ENCODE data around the gene CYBC1.

DNA sequence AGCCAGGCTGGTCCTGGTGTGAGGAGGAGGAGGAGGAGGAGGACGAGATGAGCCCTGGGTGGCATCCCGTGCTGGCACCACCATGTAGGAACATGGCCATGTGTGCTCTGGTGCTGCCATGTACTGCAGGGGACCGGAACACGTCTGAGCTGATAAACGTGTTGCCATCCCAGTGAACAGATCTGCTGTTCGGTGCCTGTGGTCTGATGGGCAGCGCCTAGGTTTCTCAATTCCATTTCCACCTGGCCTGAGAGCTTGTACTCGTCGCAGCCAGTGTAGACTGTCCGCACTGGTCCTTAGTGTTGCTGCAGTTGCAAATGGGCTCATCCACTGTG, 40.6 kb upstream of the CYBC1 start:
- TF ChIP-seq KLF10 (tag by site-specific recombination; IDR thresholded peaks at IDR 0.05) (no peak), ZNF585B (tag by site-specific recombination; IDR thresholded peaks at IDR 0.05) (no peak), CTCF (tag by site-specific recombination; IDR thresholded peaks at IDR 0.05) (no peak), TRIM28 (IDR thresholded peaks at IDR 0.05; ENCODE audit: borderline replicate concordance, low read length) (no peak), ZNF24 (tag by site-specific recombination; IDR thresholded peaks at IDR 0.05) (no peak), MYNN (tag by site-specific recombination; IDR thresholded peaks at IDR 0.05; ENCODE audit: borderline replicate concordance) (no peak), OVOL3 (tag by site-specific recombination; IDR thresholded peaks at IDR 0.05) (no peak), ZNF138 (tag by site-specific recombination; IDR thresholded peaks at IDR 0.05; ENCODE audit: borderline replicate concordance) (no peak), ZNF335 (tag by site-specific recombination; conservative IDR thresholded peaks at IDR 0.05) (no peak), ZNF707 (tag by site-specific recombination; IDR thresholded peaks at IDR 0.05) (no peak), ZNF792 (tag by site-specific recombination; IDR thresholded peaks at IDR 0.05) (no peak)
- TF ChIP-seq, protein P1, sequence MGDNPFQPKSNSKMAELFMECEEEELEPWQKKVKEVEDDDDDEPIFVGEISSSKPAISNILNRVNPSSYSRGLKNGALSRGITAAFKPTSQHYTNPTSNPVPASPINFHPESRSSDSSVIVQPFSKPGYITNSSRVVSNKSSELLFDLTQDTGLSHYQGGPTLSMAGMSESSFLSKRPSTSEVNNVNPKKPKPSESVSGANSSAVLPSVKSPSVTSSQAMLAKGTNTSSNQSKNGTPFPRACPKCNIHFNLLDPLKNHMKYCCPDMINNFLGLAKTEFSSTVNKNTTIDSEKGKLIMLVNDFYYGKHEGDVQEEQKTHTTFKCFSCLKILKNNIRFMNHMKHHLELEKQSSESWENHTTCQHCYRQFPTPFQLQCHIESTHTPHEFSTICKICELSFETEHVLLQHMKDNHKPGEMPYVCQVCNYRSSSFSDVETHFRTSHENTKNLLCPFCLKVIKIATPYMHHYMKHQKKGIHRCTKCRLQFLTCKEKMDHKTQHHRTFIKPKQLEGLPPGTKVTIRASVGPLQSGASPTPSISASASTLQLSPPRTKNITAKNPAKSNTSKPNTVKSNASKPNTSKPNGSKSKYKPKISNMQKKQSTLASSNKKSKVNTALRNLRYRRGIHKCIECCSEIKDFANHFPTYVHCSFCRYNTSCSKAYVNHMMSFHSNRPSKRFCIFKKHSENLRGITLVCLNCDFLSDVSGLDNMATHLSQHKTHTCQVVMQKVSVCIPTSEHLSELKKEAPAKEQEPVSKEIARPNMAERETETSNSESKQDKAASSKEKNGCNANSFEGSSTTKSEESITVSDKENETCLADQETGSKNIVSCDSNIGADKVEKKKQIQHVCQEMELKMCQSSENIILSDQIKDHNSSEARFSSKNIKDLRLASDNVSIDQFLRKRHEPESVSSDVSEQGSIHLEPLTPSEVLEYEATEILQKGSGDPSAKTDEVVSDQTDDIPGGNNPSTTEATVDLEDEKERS (tag by site-specific recombination; IDR thresholded peaks at IDR 0.05) = no peak
- TF ChIP-seq, protein P2, sequence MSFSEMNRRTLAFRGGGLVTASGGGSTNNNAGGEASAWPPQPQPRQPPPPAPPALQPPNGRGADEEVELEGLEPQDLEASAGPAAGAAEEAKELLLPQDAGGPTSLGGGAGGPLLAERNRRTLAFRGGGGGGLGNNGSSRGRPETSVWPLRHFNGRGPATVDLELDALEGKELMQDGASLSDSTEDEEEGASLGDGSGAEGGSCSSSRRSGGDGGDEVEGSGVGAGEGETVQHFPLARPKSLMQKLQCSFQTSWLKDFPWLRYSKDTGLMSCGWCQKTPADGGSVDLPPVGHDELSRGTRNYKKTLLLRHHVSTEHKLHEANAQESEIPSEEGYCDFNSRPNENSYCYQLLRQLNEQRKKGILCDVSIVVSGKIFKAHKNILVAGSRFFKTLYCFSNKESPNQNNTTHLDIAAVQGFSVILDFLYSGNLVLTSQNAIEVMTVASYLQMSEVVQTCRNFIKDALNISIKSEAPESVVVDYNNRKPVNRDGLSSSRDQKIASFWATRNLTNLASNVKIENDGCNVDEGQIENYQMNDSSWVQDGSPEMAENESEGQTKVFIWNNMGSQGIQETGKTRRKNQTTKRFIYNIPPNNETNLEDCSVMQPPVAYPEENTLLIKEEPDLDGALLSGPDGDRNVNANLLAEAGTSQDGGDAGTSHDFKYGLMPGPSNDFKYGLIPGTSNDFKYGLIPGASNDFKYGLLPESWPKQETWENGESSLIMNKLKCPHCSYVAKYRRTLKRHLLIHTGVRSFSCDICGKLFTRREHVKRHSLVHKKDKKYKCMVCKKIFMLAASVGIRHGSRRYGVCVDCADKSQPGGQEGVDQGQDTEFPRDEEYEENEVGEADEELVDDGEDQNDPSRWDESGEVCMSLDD (tag by site-specific recombination; IDR thresholded peaks at IDR 0.05) = no peak
